Choroid plexus epithelial cell (primary cell): ENCODE measurements around the gene HMOX1.

Experiments
- DNase-seq: peaks from one replicate; pipeline ENCODE4 v3.0.0-alpha.2; 2010; ENCODE audit warnings: low read depth
- H3K4me3 ChIP-seq: 2 replicates; pipeline ENCODE4 v1.5.1; 2011; ENCODE audit warnings: low read depth, mild to moderate bottlenecking, control low read depth, low read length, moderate library complexity
- CTCF ChIP-seq: conservative IDR thresholded peaks from 2 replicates; pipeline ENCODE4 v1.5.1; 2011; ENCODE audit warnings: low read depth, mild to moderate bottlenecking, control low read depth, inconsistent platforms, low read length, moderate library complexity

HMOX1 gene

GRCh38 chr22:35418731-35419130, 37.8 kb downstream of the HMOX1 start:
- no peak for DNase-seq
- TF ChIP-seq CTCF = no peak
- no peak overlapping the region for H3K4me3 ChIP-seq

- no peak overlapping the region for H3K4me3 ChIP-seq
- no peak for TF ChIP-seq CTCF
- no peak for DNase-seq
These were observed 38.9 kb downstream of the HMOX1 start for GRCh38 chr22:35419756-35420155.

- no peak overlapping the region for H3K4me3 ChIP-seq
- TF ChIP-seq CTCF = no peak
- DNase-seq = no peak
These were observed 40.2 kb downstream of the HMOX1 start for GRCh38 chr22:35421121-35421520.

GRCh38 chr22:35422145-35422544, 41.2 kb downstream of the HMOX1 start:
- H3K4me3 ChIP-seq = no peak overlapping the region
- no peak for TF ChIP-seq CTCF
- DNase-seq = no peak

- DNase-seq = no peak
- no peak overlapping the region for H3K4me3 ChIP-seq
- TF ChIP-seq CTCF = no peak
These were observed 42.0 kb downstream of the HMOX1 start for GRCh38 chr22:35422936-35423335.

- TF ChIP-seq CTCF = no peak
- H3K4me3 ChIP-seq = no peak overlapping the region
- no peak for DNase-seq
These were observed 43.2 kb downstream of the HMOX1 start for GRCh38 chr22:35424081-35424480.

GRCh38 chr22:35424761-35425160, 43.9 kb downstream of the HMOX1 start:
- H3K4me3 ChIP-seq = no peak overlapping the region
- TF ChIP-seq CTCF = no peak
- no peak for DNase-seq
